ENCODE measurements around the gene THAP4. TPM values are rescaled to one million over a fixed set of nuclear protein-coding genes. Genes with fewer than 3 reads are reported as not detected.

Gene THAP4
- total RNA-seq (2014; rRNA removed; shearing (Covaris generic)): 71.9 and 77.0 TPM in 2 replicates
- 68.3 and 81.7 TPM in 2 replicates for polyA plus RNA-seq (2014; cell fraction: nucleus; rRNA removed)

- peak; percentile 76 for DNase-seq (ENCODE audit: extremely low read depth, low read depth)
Observed at GRCh38 chr2:241637018-241637794, at the start of gene THAP4, which contains the start of gene ATG4B. Gene THAP4 (minus strand): TSS chr2:241637158. CDS start chr2:241637017, 141 bp downstream. Gene ATG4B (plus strand): TSS chr2:241637693. CDS start chr2:241637715, 22 bp downstream.

- DNase-seq (ENCODE audit: extremely low read depth, low read depth): no peak
Observed at GRCh38 chr2:241686324-241686649, 49.3 kb upstream of the THAP4 start.

GRCh38 chr2:241680827-241681599, 44.1 kb upstream of the THAP4 start:
- no peak for DNase-seq (ENCODE audit: extremely low read depth, low read depth)

GRCh38 chr2:241680044-241680443, 43.1 kb upstream of the THAP4 start:
- no peak for DNase-seq (ENCODE audit: extremely low read depth, low read depth)

- no peak for DNase-seq (ENCODE audit: extremely low read depth, low read depth)
Observed at GRCh38 chr2:241678784-241679540, 42.0 kb upstream of the THAP4 start.

- DNase-seq (ENCODE audit: extremely low read depth, low read depth): no peak
Observed at GRCh38 chr2:241678307-241678706, 41.3 kb upstream of the THAP4 start.

GRCh38 chr2:241677392-241677791, 40.4 kb upstream of the THAP4 start:
- DNase-seq (ENCODE audit: extremely low read depth, low read depth): no peak

- no peak for DNase-seq (ENCODE audit: extremely low read depth, low read depth)
Observed at GRCh38 chr2:241676665-241677064, 39.7 kb upstream of the THAP4 start.

GRCh38 chr2:241675885-241676284, 38.9 kb upstream of the THAP4 start:
- DNase-seq (ENCODE audit: extremely low read depth, low read depth): no peak

GRCh38 chr2:241673797-241674725, 37.1 kb upstream of the THAP4 start:
- DNase-seq (ENCODE audit: extremely low read depth, low read depth): no peak

- DNase-seq (ENCODE audit: extremely low read depth, low read depth): no peak
Observed at GRCh38 chr2:241673189-241673663, 36.3 kb upstream of the THAP4 start.

GRCh38 chr2:241672243-241673188, 35.6 kb upstream of the THAP4 start:
- no peak for DNase-seq (ENCODE audit: extremely low read depth, low read depth)

- DNase-seq (ENCODE audit: extremely low read depth, low read depth): no peak
Observed at GRCh38 chr2:241671457-241672240, 34.7 kb upstream of the THAP4 start.

GRCh38 chr2:241670333-241671110, 33.6 kb upstream of the THAP4 start:
- DNase-seq (ENCODE audit: extremely low read depth, low read depth): no peak

GRCh38 chr2:241668839-241669238, 31.9 kb upstream of the THAP4 start:
- no peak for DNase-seq (ENCODE audit: extremely low read depth, low read depth)

GRCh38 chr2:241668354-241668753, 31.4 kb upstream of the THAP4 start:
- no peak for DNase-seq (ENCODE audit: extremely low read depth, low read depth)

All from NCI-H460 (cell line).